HG03060 (cell line): ENCODE measurements around the gene CRKL.
"Not testable (repeated sequence)": the region's sequence is repeated elsewhere in the genome, so short reads cannot be mapped to it uniquely, and the experiment has no call there.

ENCODE experiments used
- ATAC-seq: cut with Tn5 transposase; IDR thresholded peaks from one replicate; pipeline ENCODE4 v1.9.1; 2021; ENCODE audit warnings: low read depth, moderate number of reproducible peaks; ENCODE audit not compliant: unreplicated experiment

Gene CRKL, protein sequence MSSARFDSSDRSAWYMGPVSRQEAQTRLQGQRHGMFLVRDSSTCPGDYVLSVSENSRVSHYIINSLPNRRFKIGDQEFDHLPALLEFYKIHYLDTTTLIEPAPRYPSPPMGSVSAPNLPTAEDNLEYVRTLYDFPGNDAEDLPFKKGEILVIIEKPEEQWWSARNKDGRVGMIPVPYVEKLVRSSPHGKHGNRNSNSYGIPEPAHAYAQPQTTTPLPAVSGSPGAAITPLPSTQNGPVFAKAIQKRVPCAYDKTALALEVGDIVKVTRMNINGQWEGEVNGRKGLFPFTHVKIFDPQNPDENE

DNA sequence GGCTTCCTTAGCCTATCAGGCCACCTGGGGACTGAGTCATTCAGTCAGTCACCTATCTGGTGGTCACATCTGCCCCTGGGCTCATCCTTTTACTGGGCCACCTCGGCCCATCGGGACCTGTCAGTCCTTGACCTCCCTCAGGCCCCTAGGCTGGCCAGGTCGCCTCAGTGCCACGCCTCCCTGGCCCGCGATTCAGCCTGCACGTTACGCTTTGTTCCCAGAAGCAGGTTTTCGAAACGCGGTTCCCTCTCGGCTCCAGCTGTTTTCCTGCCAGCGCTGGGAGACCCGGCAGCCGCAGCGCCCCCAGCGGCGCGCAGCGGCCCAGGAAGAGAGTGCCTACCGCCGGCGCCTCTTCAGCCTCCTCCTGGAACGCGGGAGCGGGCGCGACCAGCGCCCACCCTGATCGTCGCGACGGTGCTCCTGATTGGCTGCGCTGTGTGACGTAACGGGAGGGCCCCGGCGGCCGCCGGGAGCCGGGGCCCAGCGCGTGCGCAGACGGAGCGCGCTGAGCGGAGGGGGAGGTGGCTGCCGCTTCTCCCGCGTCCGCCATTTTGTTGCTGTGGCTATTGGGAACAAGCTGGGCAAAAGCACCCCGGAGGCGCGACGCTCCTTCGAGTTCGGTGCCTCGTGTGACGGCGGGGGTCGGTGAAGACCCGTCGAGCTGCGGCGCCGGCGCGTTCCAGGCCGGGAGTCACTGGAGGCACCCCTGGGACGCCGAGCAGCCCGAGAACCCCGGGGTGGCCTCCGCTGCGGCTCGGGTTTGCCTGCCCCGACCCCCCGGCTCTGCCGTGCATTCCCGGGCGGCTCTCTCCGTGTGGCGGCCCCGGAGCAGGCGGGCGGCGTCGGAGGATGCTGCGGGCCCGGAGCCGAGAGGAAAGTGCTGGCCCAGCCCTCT lies at the start of gene CRKL:
TSS of gene CRKL (plus strand) at position 492 of the 895 bp plus-strand sequence. CDS start 528 bp downstream, outside the sequence.
- peak; percentile 64 for ATAC-seq

DNA sequence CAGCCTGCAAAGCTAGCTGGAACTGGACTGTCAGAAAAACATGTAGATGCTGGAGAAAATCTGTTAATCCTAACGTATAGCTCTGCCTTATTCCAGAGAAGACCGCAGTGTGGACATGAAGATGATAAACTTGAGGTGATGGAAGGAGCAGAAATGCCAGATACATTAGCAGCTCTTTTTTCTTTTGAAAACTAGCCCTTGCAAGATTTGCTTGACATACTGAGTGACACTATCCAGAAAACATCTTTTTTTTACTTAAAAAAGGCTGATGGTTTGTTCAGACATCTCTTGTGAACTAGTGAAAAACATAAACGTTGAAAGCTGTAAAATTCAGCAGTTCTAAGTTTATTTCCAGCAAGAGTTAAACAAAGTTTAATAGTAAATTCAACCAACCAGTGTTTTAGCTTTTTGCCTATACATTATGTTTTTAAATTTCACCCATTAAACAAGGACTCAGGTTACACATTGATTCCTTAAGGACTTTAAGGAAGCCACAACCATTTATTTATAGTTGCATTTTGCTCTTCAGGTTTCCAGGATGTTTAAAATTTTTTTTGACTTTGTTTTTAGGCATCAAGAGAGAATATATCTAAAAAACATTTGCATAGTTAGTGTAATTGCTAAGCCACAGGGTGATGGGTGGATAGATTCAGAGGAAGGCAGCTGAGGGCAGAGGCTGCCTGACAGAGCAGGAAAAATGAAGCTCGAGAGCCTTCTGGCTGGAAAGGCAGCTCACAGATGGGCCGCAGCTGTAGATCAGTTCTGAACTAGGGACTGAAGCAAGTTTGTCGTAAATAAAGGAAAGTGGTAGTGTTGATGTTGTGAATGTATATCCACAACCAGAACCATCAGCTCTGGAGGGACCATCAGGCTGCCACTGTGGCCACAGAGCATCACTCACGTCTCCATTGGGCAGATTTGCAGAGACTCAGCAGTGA lies 48.9 kb upstream of the CRKL start:
- no peak for ATAC-seq

DNA sequence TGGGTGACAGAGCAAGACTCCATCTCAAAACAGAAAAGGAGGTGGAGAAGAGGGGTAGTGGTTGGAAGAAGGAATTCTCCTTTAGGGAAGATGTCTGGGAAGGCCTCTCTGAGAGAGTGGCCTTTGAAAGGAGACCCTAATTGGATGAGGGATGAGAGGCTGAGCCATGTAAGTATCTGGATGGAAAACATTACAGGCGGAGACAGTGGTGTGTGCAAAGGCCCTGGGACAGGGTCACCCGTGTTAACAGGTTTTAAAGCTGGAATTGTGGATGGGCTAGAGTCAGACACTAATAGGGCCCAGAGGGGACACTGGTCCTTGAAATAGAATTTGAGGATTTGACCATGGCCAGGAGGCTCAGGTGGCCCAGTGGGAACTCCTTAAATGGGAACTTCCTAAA lies 48.0 kb upstream of the CRKL start:
- no peak for ATAC-seq

DNA sequence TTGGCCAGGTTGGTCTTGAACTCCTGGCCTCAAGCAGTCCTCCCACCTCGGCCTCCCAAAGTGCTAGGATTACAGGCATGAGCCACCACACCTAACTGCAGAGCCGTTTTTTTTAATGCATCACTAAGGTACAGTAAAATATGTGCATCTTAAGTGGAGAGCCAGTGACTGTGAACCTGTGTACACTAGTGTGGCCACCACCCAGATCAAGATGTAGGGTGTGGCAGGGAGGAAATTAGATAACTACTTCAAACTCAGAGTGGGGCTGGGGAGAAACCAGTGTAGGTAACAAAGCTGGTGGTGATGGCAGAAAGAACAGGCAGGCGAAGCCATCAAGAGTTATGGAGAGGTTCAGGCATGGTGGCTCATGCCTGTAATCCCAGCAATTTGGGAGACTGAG lies 44.0 kb upstream of the CRKL start:
- no peak for ATAC-seq

DNA sequence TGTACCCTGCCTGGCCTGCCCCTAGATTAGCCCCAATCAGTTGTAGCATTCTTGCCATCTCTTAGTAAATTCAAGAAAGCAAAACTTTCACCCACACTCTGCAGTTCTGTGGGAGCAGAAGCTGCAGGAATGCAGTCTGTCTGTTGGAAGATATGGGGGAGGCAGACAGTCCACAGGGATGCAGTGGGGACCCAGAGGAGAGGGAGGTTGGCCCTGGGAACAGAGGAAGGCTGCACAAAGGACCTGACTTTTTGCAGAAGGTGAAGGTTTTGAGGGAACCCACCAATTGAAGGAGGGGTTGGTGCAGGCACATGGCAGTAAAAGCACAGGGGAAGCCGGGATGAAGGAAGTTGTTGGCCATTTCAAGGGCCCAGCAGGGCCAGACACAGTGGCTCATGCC lies 41.9 kb upstream of the CRKL start:
- ATAC-seq: no peak

DNA sequence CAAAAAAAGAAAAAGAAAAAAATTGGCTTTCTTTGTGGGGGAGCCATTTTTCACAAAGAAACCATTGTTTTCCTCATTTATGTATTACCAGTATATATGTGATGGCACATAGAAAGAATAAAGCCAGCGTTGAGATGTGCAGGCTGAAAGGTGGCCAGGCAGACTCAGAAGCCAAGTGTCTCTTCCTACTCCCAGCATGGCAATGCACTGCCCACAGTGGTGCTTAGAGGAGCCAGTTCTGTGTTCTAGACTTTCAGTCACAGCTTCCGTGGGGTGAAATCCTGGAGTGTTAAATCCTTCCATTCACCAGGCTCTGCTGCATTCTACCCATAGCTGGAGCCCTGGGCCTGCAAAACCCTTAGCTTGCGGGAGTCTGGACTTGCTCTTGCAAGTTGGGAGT lies 39.5 kb upstream of the CRKL start:
- no peak for ATAC-seq

DNA sequence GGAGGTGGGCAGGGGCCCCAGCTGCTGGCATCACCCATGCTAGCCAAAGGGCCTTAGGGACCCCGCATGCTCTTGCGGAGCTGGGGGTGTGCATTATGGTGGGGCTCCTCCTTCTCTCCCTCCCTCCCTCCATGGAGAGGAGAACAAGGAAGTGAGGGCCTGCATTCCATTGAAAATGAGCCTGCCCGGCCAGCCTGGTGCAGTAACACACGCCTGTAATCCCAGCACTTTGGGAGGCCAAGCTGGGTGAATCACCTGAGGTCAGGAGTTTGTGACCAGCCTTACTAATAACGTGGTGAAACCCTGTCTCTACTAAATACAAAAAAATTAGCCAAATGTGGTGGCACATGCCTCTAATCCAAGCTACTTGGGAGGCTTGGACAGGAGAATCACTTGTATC lies 36.0 kb upstream of the CRKL start:
- no peak for ATAC-seq

DNA sequence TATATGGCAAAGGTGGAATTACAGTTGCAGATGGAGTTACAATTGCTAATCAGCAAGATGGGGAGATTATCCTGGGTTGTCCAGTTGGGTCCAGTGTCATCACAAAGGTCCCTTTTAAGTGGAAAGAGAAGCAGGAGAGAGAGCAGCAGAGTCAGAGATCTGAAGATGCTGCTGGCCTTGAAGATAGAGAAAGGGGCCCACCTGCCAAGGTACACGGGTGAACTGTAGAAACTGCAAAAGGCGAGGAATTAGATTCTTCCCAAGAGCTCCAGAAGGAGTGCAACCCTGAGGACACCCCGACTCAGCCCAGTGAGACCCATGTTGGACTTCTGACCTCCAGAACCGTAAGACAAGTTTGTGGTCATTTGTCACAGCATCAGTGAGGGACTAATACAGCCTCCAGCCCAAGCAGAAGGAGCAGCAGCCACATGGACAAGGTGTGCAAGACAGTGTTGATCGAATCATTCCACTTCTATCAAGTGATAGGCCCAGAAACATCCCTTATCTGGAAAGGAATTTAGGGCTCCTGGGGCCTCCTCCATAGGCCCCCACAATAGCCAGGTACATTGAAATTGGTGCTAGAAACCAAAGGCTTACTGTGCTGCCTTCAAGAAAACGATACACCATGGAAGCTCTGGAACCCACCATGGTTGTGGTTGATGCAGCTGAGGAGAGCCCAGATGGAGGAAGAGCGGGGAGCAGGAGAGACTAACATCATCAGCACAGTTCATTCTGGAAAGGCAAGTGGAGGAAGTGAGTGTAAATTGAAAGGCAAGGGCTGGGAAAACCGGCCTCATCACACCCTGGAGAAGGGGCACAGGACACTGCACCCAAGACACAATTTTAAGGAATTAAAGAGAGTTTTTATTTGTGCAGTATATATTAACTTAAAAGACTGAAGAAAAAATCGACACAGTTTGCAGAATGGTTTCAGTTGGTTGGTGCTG lies 35.1 kb upstream of the CRKL start:
- no peak for ATAC-seq

DNA sequence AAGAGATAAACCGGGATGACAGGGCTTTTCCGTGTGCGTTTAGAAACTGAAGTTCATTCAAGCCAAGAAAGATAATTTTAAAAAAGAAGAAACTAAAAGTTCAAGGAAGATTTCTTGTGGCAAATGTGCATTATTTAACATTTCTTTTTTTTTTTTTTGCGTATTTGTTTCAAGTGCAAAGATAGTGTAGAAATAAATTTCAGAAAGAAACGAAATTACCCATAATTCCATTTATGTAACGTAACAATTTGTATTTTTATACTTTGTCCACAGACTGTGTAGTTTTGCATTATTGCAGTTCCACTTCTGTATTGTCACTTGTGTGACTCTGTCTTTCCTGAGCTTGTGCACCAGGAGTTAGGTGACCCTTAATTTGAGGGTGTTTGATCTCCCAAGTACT lies 34.4 kb upstream of the CRKL start:
- no peak for ATAC-seq

DNA sequence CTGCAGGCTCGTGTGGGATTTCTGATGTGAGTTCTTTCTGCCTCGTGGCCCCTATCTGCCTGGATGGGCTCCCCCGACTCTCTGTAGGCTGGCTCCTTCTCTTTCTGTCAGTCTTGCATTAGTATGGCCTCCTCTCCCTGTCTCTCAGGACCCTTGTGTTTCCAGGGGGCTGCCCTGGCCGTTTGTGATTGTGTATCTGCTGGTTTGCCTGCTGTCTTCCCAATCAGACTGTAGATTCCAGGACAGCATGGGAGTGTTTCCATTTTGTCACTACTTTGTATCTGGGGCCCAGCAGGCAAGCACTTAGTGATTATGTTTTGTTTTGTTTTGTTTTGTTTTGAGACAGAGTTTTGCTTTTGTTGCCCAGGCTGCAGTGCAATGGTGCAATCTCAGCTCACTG lies 32.8 kb upstream of the CRKL start:
- ATAC-seq: no peak

DNA sequence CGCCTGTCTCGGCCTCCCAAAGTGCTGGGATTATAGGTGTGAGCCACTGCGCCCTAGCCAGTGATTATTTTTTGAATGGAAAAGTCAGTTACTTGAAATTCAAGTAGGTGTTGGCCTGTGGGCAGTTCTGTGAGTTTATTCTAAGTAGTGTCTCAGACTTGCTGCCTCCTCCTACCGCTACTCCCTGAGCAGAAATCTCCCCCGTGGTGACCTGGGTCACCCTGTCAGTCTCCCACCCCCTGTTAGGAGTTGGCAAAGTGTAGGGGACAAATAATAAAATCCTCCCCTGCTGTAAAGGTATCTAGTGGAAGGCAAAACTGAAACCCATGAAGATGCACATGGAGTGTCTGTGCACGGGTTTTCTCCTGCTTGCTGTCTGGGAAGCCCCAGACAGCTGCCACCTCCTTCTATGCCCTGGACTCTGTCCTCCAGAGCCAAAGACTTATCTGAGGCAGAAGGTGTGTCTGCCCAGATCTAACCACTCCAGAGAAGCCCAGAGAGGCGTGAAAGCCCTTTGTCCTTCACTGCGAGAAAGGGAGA lies 32.1 kb upstream of the CRKL start:
- no peak for ATAC-seq

DNA sequence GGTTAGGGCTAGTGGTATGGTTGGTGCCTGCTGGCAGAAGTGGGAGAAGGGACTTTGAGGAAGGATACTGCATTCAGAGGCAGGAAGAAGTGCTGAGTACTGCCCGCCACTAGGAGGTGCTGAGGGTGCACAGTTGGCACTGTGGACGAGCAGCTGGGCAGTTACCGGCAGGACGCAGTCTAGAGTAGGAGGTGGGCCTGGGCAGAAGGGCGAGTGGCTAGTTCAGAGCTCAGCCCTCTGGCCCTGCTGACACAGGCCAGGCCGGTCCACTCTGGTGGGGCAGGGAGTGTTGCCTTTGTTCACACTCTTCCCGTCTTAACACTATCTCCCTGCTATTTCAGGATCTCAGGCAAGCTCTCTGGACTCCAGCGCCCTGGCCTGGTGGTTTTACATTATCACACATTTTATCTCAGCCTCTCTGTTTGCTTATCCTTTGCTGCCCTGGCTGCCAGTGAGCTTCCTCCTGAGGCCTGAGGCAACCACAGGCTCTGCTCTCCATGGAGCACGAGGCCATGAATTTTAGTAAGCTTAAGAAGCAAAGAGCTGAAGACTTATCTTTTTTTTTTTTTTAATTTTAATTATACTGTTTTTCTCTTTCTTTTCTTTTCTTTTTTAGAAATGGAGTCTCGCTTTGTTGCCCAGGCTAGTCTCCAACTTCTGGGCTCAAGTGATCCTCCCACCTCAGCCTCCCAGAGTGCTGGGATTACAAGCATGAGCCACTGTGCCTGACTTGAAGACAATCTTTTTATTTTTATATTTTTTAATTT lies 31.5 kb upstream of the CRKL start:
- ATAC-seq: no peak

DNA sequence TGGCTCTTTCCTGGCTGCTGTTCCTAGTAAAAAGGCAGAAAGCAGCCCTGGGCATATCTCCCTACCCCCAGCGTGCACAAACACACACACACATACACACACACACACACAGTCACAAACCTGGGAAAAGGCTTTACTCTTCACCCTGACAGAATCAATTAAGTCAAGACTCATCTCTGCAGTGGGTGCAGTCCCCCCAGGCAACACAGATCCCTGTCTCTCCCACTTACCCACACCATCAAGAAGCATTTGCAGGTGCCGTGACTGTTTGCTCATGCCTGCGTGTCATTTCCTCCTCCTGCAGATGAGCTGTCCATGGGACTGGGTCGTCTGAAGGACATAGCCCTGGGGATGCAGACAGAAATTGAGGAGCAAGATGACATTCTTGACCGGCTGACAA lies 29.8 kb upstream of the CRKL start:
- ATAC-seq: no peak

DNA sequence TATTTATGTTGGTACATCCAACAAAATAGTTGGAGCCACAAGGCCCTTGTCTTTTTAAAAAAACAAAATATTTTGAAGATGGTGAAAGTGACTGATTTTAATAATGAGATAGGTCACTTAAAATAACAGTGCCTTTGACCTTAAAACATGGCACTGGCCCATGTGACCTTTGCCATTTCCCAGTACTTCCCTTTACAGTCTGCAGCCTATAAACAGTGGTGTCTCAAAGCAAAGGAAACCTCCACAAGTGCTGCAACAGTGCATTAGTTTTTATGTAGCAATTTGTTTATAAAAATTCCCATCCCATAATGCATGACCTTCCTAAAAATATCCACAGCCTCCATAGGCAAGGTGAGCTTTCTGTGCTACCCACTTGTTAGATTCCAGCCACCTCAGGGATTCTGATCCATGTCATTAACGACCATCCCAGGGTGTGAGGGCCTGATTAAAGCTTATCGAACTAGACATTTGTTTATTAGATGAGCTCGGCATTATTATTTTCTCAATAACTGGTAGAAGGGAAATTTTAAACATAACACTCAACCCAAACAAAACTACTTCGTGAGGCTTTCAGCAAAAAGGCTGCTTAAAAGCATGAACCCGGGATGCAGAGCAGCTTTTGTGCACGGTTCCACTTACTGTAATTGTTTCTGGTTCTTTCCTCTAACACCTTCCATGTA lies 28.0 kb upstream of the CRKL start:
- no peak for ATAC-seq

DNA sequence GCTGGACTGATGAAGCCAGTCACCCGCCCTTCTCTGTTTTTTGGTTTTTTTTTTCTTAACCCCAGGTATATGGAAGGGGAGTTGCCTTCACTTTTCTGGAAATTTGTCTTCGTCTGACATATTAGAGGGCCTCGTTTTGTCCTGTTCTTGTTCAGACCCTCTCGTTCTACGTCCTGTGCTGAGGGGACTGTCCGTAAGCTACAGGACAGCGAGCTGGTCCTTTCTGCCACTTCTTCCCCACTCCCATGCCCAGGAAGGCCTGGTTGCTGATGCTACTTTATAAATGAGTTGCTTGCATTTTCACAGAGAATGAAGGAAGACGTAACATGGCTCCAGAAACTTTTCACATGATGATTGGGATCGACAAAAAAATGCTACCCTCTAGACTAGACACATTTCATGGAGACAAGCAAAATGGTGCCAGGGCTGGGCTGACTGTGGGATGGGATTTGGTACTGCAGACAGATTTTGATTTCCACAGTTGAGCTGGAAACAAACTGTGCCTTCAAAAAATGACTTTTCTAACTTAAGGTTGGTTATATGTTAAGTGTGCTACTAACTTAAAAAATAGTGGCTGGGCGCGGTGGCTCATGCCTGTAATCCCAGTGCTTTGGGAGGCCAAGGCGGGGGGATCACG lies 27.2 kb upstream of the CRKL start:
- ATAC-seq: no peak

DNA sequence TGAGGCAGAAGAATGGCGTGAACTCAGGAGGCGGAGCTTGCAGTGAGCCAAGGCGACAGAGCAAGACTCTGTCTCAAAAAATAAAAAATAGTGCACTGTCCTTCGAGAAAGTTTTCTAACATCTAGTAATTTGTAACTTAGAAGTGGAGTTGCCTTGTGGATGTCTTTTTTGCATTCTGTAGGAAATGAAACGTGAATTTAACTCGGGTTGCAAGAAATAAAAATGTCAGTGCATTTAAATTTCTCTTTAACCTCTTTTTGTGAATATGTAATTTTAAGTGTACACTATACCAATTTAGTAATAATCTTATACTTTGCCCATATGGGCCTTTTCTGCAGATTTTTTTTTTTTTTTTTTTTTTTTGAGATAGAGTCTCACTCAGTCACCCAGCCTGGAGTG lies 26.2 kb upstream of the CRKL start:
- ATAC-seq: no peak

DNA sequence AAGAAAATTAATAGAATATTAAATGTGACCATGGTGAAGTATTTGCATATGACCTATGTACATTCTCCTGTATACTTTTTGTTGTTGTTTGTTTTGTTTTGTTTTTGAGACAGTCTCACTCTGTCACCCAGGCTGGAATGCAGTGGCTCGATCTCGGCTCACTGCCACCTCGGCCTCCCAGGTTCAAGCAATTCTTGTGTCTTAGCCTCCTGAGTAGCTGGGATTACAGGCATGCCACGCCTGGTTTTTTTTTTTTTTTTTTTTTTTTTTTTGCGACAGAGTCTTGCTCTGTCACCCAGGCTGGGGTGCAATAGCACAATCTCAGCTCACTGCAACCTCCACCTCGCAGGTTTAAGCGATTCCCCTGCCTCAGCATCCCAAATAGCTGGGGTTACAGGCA lies 19.5 kb upstream of the CRKL start:
- not testable (repeated sequence) for ATAC-seq
